ENCODE results near the gene ANKH. TPM values are rescaled to one million over a fixed set of nuclear protein-coding genes. Genes with fewer than 3 reads are reported as not detected.

ANKH gene
- total RNA-seq, 1 experiment from 2014 or later, result 65.2 TPM

DNA sequence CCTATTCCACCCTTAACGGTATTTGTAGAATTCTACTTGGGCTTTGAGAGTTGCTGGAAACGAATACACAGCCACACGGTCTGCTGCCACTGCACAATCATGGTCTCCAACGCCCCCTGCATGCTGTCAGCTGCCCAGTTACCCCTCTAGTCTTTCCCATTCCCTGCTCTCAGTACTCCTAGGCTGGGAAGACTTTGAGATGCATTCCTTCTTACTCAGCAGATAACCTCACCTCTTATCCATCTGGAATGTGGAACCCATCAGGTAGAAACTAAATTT lies 92.8 kb downstream of the ANKH start:
- no TSS peak for BruUV-seq (replicated peaks)
- no peak overlapping the region for H3K4me3 ChIP-seq (replicated peaks in 1 of 2; ENCODE audit: low read depth in 1 of 2, low read length in 2 of 2)
- H3K4me2 ChIP-seq (ENCODE audit: low read length), result no peak overlapping the region
- no peaks in the 10 kb centered on the region for H3K9me3 ChIP-seq (ENCODE audit: control insufficient read depth in 1 of 2, insufficient read depth in 1 of 2, low read depth in 1 of 2, low read length in 2 of 2)
- no peaks in the 10 kb centered on the region for H3K27me3 ChIP-seq (ENCODE audit: insufficient read depth, low read length)
- H2AFZ ChIP-seq (ENCODE audit: low read depth, low read length, poor library complexity, severe bottlenecking), result no peak overlapping the region
- DNase-seq (ENCODE audit: low read depth, low spot score), result no peak
- H3K4me1 ChIP-seq (ENCODE audit: control insufficient read depth in 1 of 2, insufficient read depth in 2 of 2, low read length in 2 of 2), result peaks cover 13 to 28% of the 10 kb centered on the region in 2 experiments; a peak in 3 of 4 replicates
- no peaks in the 10 kb centered on the region for H4K20me1 ChIP-seq (ENCODE audit: insufficient read depth)
- H3K36me3 ChIP-seq (ENCODE audit: control insufficient read depth in 1 of 2, insufficient read depth in 2 of 2, low read length in 2 of 2), result no peaks in the 10 kb centered on the region
- H3K9ac ChIP-seq (ENCODE audit: low read length), result no peak overlapping the region
- ChIA-PET CTCF (no interaction called here), RAD21 (ENCODE audit: low non-redundant PET in 1 of 2, low total read pairs in 2 of 2, uncharacterized antibody in 2 of 2, unreplicated experiment in 2 of 2) (no interaction called here), POLR2A (no interaction called here)
- intact Hi-C loops (cut with micrococcal nuclease), result no loop called here
- H3K79me2 ChIP-seq (ENCODE audit: insufficient read depth, low read length), result no peaks in the 10 kb centered on the region
- no peak for TF ChIP-seq JUND (IDR thresholded peaks at IDR 0.05)
- TF ChIP-seq, protein P1, sequence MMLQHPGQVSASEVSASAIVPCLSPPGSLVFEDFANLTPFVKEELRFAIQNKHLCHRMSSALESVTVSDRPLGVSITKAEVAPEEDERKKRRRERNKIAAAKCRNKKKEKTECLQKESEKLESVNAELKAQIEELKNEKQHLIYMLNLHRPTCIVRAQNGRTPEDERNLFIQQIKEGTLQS (IDR thresholded peaks at IDR 0.05), result no peak
- no peak for TF ChIP-seq EZH2 (IDR thresholded peaks at IDR 0.05)
- TF ChIP-seq ZFX (IDR thresholded peaks at IDR 0.05), result no peak
- TF ChIP-seq EGR1 (IDR thresholded peaks at IDR 0.05; ENCODE audit: low read depth), result no peak
- TF ChIP-seq SIN3A (IDR thresholded peaks at IDR 0.05; ENCODE audit: low read depth), result no peak
- TF ChIP-seq SP1 (IDR thresholded peaks at IDR 0.05; ENCODE audit: low read depth), result no peak
- TF ChIP-seq POLR2A (IDR thresholded peaks at IDR 0.05; ENCODE audit: borderline replicate concordance, extremely low read depth, insufficient read depth, insufficient read length), result no peak
- no peaks in the 10 kb centered on the region for H3K9me2 ChIP-seq (ENCODE audit: insufficient read depth)
- H3K27ac ChIP-seq (ENCODE audit: low read depth, low read length), result no peak overlapping the region
- no peak for ATAC-seq

DNA sequence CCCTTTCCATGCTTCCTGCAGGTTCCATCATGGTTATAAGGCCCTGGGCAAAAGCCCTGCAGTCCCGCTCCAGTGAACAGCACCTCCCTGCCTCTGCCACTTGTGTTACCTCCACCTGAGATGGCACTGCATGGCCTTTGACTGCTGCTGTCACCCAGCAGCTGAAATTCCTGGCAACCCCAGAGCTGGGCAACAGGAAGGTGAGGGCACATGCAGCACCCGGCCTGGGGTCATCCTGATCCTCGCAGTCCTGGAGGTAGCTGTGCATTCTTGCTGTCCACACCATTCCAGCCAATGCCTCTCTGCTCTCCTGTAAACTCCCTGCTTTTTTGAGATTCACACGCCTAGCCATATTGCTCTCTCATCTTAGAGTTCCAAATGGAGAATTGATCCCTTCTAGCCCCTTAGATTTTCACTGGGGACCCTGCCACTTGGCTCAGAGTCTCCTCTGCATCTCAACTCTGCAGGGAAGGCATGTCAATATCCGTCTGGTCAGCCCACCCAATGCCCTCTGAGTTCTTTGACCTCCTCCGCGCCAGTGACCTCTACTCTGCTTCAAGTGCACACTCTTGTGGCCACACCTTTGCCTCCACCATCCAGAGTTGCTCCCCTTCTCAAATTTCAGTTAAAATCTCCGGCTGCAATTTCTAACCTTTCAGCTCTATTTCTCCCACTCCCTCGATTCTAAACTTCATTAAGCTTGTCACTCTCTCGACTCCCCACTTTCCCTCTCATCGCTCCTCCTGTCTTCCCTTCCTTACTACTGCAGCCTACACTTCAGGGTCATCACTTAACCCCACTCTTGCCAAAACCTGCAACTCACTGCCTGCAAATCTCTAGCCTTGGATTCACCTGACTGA lies 93.4 kb downstream of the ANKH start:
- Histone ChIP-seq H3K9ac (ENCODE audit: low read length) (no peak overlapping the region), H3K27ac (ENCODE audit: low read depth, low read length) (no peak overlapping the region), H3K9me3 (ENCODE audit: control insufficient read depth in 1 of 2, insufficient read depth in 1 of 2, low read depth in 1 of 2, low read length in 2 of 2) (no peaks in the 10 kb centered on the region), H3K4me2 (ENCODE audit: low read length) (no peak overlapping the region), H2AFZ (ENCODE audit: low read depth, low read length, poor library complexity, severe bottlenecking) (no peak overlapping the region), H3K79me2 (ENCODE audit: insufficient read depth, low read length) (no peaks in the 10 kb centered on the region), H3K4me1 (ENCODE audit: control insufficient read depth in 1 of 2, insufficient read depth in 2 of 2, low read length in 2 of 2) (peaks cover 13 to 28% of the 10 kb centered on the region in 2 experiments; a peak in 3 of 4 replicates), H4K20me1 (ENCODE audit: insufficient read depth) (no peaks in the 10 kb centered on the region), H3K4me3 (replicated peaks in 1 of 2; ENCODE audit: low read depth in 1 of 2, low read length in 2 of 2) (no peak overlapping the region), H3K27me3 (ENCODE audit: insufficient read depth, low read length) (no peaks in the 10 kb centered on the region), H3K9me2 (ENCODE audit: insufficient read depth) (no peaks in the 10 kb centered on the region), H3K36me3 (ENCODE audit: control insufficient read depth in 1 of 2, insufficient read depth in 2 of 2, low read length in 2 of 2) (no peaks in the 10 kb centered on the region)
- CTCF ChIA-PET, result no interaction called here
- no peak for DNase-seq (ENCODE audit: low read depth, low spot score)
- BruUV-seq (replicated peaks), result no TSS peak
- intact Hi-C loops (cut with micrococcal nuclease), result no loop called here
- RAD21 ChIA-PET (ENCODE audit: low non-redundant PET in 1 of 2, low total read pairs in 2 of 2, uncharacterized antibody in 2 of 2, unreplicated experiment in 2 of 2), result no interaction called here
- ATAC-seq, result no peak
- POLR2A ChIA-PET, result no interaction called here
- TF ChIP-seq EZH2 (IDR thresholded peaks at IDR 0.05) (no peak), POLR2A (IDR thresholded peaks at IDR 0.05; ENCODE audit: borderline replicate concordance, extremely low read depth, insufficient read depth, insufficient read length) (no peak), FOSL1 (IDR thresholded peaks at IDR 0.05; ENCODE audit: low read depth) (no peak), CBX3 (IDR thresholded peaks at IDR 0.05; ENCODE audit: low read depth) (no peak), POLR2AphosphoS5 (IDR thresholded peaks at IDR 0.05; ENCODE audit: low read depth, low read length) (no peak), YY1 (IDR thresholded peaks at IDR 0.05; ENCODE audit: extremely low read depth, insufficient replicate concordance, low read depth, low read length) (no peak), ZNF274 (IDR thresholded peaks at IDR 0.05; ENCODE audit: low read depth, low read length) (no peak), CEBPB (IDR thresholded peaks at IDR 0.05; ENCODE audit: low read depth) (no peak), SP1 (IDR thresholded peaks at IDR 0.05; ENCODE audit: low read depth) (no peak)
- TF ChIP-seq, protein P2, sequence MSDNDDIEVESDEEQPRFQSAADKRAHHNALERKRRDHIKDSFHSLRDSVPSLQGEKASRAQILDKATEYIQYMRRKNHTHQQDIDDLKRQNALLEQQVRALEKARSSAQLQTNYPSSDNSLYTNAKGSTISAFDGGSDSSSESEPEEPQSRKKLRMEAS (IDR thresholded peaks at IDR 0.05), result no peak
- TF ChIP-seq, protein P3, sequence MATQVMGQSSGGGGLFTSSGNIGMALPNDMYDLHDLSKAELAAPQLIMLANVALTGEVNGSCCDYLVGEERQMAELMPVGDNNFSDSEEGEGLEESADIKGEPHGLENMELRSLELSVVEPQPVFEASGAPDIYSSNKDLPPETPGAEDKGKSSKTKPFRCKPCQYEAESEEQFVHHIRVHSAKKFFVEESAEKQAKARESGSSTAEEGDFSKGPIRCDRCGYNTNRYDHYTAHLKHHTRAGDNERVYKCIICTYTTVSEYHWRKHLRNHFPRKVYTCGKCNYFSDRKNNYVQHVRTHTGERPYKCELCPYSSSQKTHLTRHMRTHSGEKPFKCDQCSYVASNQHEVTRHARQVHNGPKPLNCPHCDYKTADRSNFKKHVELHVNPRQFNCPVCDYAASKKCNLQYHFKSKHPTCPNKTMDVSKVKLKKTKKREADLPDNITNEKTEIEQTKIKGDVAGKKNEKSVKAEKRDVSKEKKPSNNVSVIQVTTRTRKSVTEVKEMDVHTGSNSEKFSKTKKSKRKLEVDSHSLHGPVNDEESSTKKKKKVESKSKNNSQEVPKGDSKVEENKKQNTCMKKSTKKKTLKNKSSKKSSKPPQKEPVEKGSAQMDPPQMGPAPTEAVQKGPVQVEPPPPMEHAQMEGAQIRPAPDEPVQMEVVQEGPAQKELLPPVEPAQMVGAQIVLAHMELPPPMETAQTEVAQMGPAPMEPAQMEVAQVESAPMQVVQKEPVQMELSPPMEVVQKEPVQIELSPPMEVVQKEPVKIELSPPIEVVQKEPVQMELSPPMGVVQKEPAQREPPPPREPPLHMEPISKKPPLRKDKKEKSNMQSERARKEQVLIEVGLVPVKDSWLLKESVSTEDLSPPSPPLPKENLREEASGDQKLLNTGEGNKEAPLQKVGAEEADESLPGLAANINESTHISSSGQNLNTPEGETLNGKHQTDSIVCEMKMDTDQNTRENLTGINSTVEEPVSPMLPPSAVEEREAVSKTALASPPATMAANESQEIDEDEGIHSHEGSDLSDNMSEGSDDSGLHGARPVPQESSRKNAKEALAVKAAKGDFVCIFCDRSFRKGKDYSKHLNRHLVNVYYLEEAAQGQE (IDR thresholded peaks at IDR 0.05; ENCODE audit: low read depth), result no peak
